ENCODE results near the gene HEXB. TPM values are rescaled to one million over a fixed set of nuclear protein-coding genes. Genes with fewer than 3 reads are reported as not detected.

Gene HEXB
- total and polyA plus RNA-seq, 9 of the 15 experiments (the other 6 are each of a cell fraction or from before 2014, with no cell fraction given) = 22.9 to 158 (median 108) TPM

DNA sequence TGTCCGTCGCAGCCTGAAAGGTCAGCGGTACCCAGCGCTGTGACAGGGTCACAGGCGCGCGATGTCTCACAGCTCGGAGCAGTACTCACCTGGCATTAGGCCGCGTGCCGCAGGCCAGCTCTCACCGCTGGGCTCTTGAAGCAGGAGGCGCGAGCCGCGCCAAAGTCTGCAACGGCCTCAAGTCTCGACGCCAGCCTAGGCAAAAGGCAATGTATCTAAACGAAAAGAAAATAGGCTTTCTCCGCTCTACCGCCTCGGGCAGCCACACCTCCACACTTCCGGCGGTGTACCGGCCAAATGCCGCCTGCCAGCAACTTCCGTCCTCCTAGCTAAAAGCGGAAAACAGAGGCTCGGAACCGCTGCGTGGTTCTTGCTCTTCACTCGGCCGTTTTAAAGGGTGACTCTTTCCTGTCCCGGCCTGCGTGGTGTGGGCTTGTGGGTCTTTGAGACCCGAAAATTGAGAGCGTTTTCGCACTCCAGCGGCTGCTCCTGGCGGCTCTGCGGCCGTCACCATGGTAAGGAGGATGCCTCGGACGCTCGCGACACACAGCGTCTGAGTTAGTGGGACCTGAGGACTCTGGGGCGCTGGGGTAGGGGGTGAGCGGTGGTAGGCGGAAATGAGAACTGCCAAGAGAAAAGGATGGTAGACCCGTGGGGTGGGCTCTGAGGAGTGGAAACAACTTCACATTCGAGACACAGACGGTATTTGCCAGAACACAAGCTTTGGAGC lies 82.0 kb downstream of the HEXB start, which contains the start of the genes GFM2 and NSA2 (continued):
- TF ChIP-seq ZNF780A (CRISPR knock-in tag; IDR thresholded peaks at IDR 0.05) (no peak), PHB2 (IDR thresholded peaks at IDR 0.05; ENCODE audit: low read depth) (no peak), HLTF (IDR thresholded peaks at IDR 0.05) (no peak; the same call in 1 of the 2 replicates), NFRKB (IDR thresholded peaks at IDR 0.05; ENCODE audit: low read depth) (peak; percentile 40; the same call in 1 of the 2 replicates), ARID4B (CRISPR knock-in tag; IDR thresholded peaks at IDR 0.05) (peak; percentile 90), ATF4 (CRISPR knock-in tag; IDR thresholded peaks at IDR 0.05) (no peak), CREM (IDR thresholded peaks at IDR 0.05; ENCODE audit: low read depth) (peak; percentile 87), KLF6 (CRISPR knock-in tag; IDR thresholded peaks at IDR 0.05; ENCODE audit: borderline replicate concordance) (0 out of 2 replicates have a peak, but pooled peaks have one; percentile 18), KLF1 (tag; IDR thresholded peaks at IDR 0.05) (peak; percentile 56; the same call in 1 of the 2 replicates), CXXC5 (CRISPR knock-in tag; IDR thresholded peaks at IDR 0.05) (peak; percentile 82), FOXA3 (CRISPR knock-in tag; conservative IDR thresholded peaks at IDR 0.05 in 1 of 2, IDR thresholded peaks at IDR 0.05 in 1 of 2) (no peak), ZNF57 (CRISPR knock-in tag; IDR thresholded peaks at IDR 0.05) (no peak)
- TF ChIP-seq, protein P1, sequence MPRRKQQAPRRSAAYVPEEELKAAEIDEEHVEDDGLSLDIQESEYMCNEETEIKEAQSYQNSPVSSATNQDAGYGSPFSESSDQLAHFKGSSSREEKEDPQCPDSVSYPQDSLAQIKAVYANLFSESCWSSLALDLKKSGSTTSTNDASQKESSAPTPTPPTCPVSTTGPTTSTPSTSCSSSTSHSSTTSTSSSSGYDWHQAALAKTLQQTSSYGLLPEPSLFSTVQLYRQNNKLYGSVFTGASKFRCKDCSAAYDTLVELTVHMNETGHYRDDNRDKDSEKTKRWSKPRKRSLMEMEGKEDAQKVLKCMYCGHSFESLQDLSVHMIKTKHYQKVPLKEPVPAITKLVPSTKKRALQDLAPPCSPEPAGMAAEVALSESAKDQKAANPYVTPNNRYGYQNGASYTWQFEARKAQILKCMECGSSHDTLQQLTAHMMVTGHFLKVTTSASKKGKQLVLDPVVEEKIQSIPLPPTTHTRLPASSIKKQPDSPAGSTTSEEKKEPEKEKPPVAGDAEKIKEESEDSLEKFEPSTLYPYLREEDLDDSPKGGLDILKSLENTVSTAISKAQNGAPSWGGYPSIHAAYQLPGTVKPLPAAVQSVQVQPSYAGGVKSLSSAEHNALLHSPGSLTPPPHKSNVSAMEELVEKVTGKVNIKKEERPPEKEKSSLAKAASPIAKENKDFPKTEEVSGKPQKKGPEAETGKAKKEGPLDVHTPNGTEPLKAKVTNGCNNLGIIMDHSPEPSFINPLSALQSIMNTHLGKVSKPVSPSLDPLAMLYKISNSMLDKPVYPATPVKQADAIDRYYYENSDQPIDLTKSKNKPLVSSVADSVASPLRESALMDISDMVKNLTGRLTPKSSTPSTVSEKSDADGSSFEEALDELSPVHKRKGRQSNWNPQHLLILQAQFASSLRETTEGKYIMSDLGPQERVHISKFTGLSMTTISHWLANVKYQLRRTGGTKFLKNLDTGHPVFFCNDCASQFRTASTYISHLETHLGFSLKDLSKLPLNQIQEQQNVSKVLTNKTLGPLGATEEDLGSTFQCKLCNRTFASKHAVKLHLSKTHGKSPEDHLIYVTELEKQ (CRISPR knock-in tag; IDR thresholded peaks at IDR 0.05) = no peak
- TF ChIP-seq, protein P2, sequence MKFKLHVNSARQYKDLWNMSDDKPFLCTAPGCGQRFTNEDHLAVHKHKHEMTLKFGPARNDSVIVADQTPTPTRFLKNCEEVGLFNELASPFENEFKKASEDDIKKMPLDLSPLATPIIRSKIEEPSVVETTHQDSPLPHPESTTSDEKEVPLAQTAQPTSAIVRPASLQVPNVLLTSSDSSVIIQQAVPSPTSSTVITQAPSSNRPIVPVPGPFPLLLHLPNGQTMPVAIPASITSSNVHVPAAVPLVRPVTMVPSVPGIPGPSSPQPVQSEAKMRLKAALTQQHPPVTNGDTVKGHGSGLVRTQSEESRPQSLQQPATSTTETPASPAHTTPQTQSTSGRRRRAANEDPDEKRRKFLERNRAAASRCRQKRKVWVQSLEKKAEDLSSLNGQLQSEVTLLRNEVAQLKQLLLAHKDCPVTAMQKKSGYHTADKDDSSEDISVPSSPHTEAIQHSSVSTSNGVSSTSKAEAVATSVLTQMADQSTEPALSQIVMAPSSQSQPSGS (CRISPR knock-in tag; IDR thresholded peaks at IDR 0.05) = no peak
- TF ChIP-seq, protein P3, sequence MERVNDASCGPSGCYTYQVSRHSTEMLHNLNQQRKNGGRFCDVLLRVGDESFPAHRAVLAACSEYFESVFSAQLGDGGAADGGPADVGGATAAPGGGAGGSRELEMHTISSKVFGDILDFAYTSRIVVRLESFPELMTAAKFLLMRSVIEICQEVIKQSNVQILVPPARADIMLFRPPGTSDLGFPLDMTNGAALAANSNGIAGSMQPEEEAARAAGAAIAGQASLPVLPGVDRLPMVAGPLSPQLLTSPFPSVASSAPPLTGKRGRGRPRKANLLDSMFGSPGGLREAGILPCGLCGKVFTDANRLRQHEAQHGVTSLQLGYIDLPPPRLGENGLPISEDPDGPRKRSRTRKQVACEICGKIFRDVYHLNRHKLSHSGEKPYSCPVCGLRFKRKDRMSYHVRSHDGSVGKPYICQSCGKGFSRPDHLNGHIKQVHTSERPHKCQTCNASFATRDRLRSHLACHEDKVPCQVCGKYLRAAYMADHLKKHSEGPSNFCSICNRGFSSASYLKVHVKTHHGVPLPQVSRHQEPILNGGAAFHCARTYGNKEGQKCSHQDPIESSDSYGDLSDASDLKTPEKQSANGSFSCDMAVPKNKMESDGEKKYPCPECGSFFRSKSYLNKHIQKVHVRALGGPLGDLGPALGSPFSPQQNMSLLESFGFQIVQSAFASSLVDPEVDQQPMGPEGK (CRISPR knock-in tag; IDR thresholded peaks at IDR 0.05; ENCODE audit: borderline replicate concordance) = no peak
